Endothelial cell of umbilical vein (primary cell): Measurements from ENCODE around the gene RSL1D1. TPM values are rescaled to one million over a fixed set of nuclear protein-coding genes. Genes with fewer than 3 reads are reported as not detected.

Experiments
- BruUV-seq: library from RNA; stranded (reverse); fragments of 400-500 nt; replicated peaks from 2 replicates; lab custom pipeline; 2021; lab: Mats Ljungman, UMichigan
- CTCF ChIA-PET: fragments of 300-600, 350-600 bp; sonication (Branson Sonifier 250); formaldehyde crosslinking; loops from one replicate; lab custom pipeline; 2021; ENCODE audit warnings: antibody characterized with exemption, inconsistent platforms; lab: Charles Lee
- POLR2A ChIA-PET: fragments of 300-600, 350-600 bp; sonication (Branson Sonifier 250); formaldehyde crosslinking; loops from one replicate; lab custom pipeline; 2021; ENCODE audit warnings: antibody characterized with exemption, inconsistent platforms; lab: Charles Lee
- DNase-seq: peaks from one replicate; pipeline ENCODE4 v3.0.0-alpha.2; 2011; ENCODE audit warnings: low read depth, low spot score
- FAIRE-seq: peaks from 2 replicates; lab custom pipeline; 2011; peaks lifted over from hg19 to GRCh38; lab: Jason Lieb, UNC
- H2AFZ ChIP-seq: 2 replicates; pipeline ENCODE4 v1.6.0; 2012; ENCODE audit warnings: low read depth, low read length, control low read depth, inconsistent platforms
- H3K27ac ChIP-seq: 2 replicates; pipeline ENCODE4 v1.5.1; 2011; ENCODE audit warnings: low read depth, mild to moderate bottlenecking, control low read depth, low read length, moderate library complexity; ENCODE audit not compliant: insufficient read depth
- H3K27me3 ChIP-seq, 2 experiments: 2 replicates each; pipeline versions ENCODE4 v1.6.0 to v1.6.1; 2011; ENCODE audit warnings: low read length in 2 of 2, mixed read lengths in 1 of 2; ENCODE audit not compliant: control insufficient read depth in 2 of 2, insufficient read depth in 2 of 2
- H3K36me3 ChIP-seq, 2 experiments: 2 replicates in 1 of 2; 3 replicates in 1 of 2; pipeline ENCODE4 v1.5.1; 2011; ENCODE audit warnings: low read length in 2 of 2, mild to moderate bottlenecking in 1 of 2, moderate library complexity in 1 of 2; ENCODE audit not compliant: control insufficient read depth in 2 of 2, insufficient read depth in 2 of 2; ENCODE audit errors: extremely low read depth in 1 of 2
- H3K4me1 ChIP-seq: 3 replicates; pipeline ENCODE4 v1.5.1; 2011; ENCODE audit warnings: mild to moderate bottlenecking, low read length; ENCODE audit not compliant: control insufficient read depth, insufficient read depth; ENCODE audit errors: extremely low read depth
- H3K4me2 ChIP-seq: 2 replicates; pipeline ENCODE4 v1.6.1; 2011; ENCODE audit warnings: low read length, control low read depth, mixed read lengths; ENCODE audit not compliant: insufficient read depth
- H3K4me3 ChIP-seq, 3 experiments: fragments of 200-600 bp in 1 of 3; sonication (generic), shearing (Covaris generic) in 1 of 3; replicated peaks in 1 of 3; 2 replicates each; pipeline ENCODE4 v1.5.1; 2011 to 2016; ENCODE audit warnings: control low read depth in 3 of 3, low read length in 3 of 3, mild to moderate bottlenecking in 2 of 3, inconsistent platforms in 1 of 3, low read depth in 1 of 3, moderate library complexity in 1 of 3; ENCODE audit not compliant: insufficient read depth in 1 of 3
- H3K79me2 ChIP-seq: 2 replicates; pipeline ENCODE4 v1.6.0; 2012; ENCODE audit warnings: low read length, inconsistent platforms; ENCODE audit not compliant: control insufficient read depth, insufficient read depth
- H3K9ac ChIP-seq: replicated peaks from 2 replicates; pipeline ENCODE3; 2011; ENCODE audit warnings: low read length, control low read depth; ENCODE audit not compliant: insufficient read depth; ENCODE audit errors: extremely low read depth
- H3K9me1 ChIP-seq: replicated peaks from 3 replicates; pipeline ENCODE4 v1.6.0; 2011; ENCODE audit warnings: mild to moderate bottlenecking, low read length; ENCODE audit not compliant: control insufficient read depth, insufficient read depth; ENCODE audit errors: extremely low read depth
- H3K9me3 ChIP-seq: replicated peaks from 2 replicates; pipeline ENCODE4 v1.5.1; 2012; ENCODE audit warnings: low read length, inconsistent platforms; ENCODE audit not compliant: control insufficient read depth, insufficient read depth
- H4K20me1 ChIP-seq: replicated peaks from 2 replicates; pipeline ENCODE3; 2011; ENCODE audit warnings: mild to moderate bottlenecking, low read length; ENCODE audit not compliant: control insufficient read depth, insufficient read depth; ENCODE audit errors: extremely low read depth
- EZH2 ChIP-seq: IDR thresholded peaks from 2 replicates; pipeline ENCODE4 v1.6.1; 2012; ENCODE audit warnings: borderline replicate concordance, low read depth, mild to moderate bottlenecking, moderate library complexity, low read length, inconsistent platforms; ENCODE audit not compliant: severe bottlenecking
- FOS ChIP-seq: IDR thresholded peaks from 2 replicates; pipeline ENCODE4 v1.6.1; 2011; ENCODE audit warnings: mild to moderate bottlenecking, low read length, moderate library complexity, borderline replicate concordance; ENCODE audit not compliant: insufficient read depth
- GATA2 ChIP-seq: IDR thresholded peaks from 2 replicates; pipeline ENCODE4 v1.7.0; 2011; ENCODE audit warnings: low read depth, mild to moderate bottlenecking, moderate library complexity, mixed read lengths, low read length; ENCODE audit not compliant: insufficient read length, insufficient read depth
- JUN ChIP-seq: IDR thresholded peaks from 2 replicates; pipeline ENCODE4 v1.6.1; 2011; ENCODE audit warnings: borderline replicate concordance, low read depth; ENCODE audit not compliant: insufficient read length, insufficient read depth
- POLR2A ChIP-seq: IDR thresholded peaks from 2 replicates; pipeline ENCODE4 v1.6.1; 2012; ENCODE audit warnings: low read depth, mild to moderate bottlenecking, control low read depth, low read length
- POLR2AphosphoS5 ChIP-seq: IDR thresholded peaks from 2 replicates; pipeline ENCODE4 v1.6.1; 2012; ENCODE audit warnings: low read depth, mild to moderate bottlenecking, control low read depth, low read length, moderate library complexity; ENCODE audit not compliant: insufficient read depth
- dilution Hi-C: fragments of 300-500 bp; cut with MboI; formaldehyde crosslinking; loops from one replicate; pipeline ENCODE4 v1.15.0; 2019; ENCODE audit warnings: low sequenced_read_pairs; ENCODE audit not compliant: extremely low pct_ligation_motif_present
- intact Hi-C: fragments of 100-400 bp; cut with micrococcal nuclease; formaldehyde crosslinking; loops from one replicate; pipeline ENCODE4 v1.10.0; 2022
- polyA plus RNA-seq, 4 experiments: library from polyadenylated mRNA; depleted of rRNA in 3 of 4; stranded (reverse) in 3 of 4; unstranded in 1 of 4; fragments of >200 nt; gene quantifications; 2 replicates each; pipeline versions ENCODE4 v1.2.1 to v1.2.3, GENCODE V29; 2011 to 2012; ENCODE audit warnings: missing spikeins in 1 of 4
- total RNA-seq: library from RNA; stranded (reverse); gene quantifications from 2 replicates; pipeline ENCODE4 v1.2.3, GENCODE V29; 2021
- TF ChIP-seq, protein P1 (sequence below): IDR thresholded peaks from 2 replicates; pipeline ENCODE4 v1.6.1; 2011; ENCODE audit not compliant: insufficient read depth, insufficient read length
- TF ChIP-seq, protein P2 (sequence below), 2 donors: IDR thresholded peaks; 1 replicate in 1 of 2; 2 replicates in 1 of 2; pipeline ENCODE4 v1.5.1; 2011; ENCODE audit warnings: low read length in 2 of 2, mild to moderate bottlenecking in 2 of 2, moderate library complexity in 2 of 2, control low read depth in 1 of 2, inconsistent platforms in 1 of 2, low read depth in 1 of 2; ENCODE audit not compliant: insufficient read depth in 1 of 2; ENCODE audit errors: extremely low read depth in 1 of 2

RSL1D1 gene
- total and polyA plus RNA-seq, 2 donors (not counting 3 experiments of a cell fraction or from before 2014, with no cell fraction given), result 17.0 to 132 TPM

DNA sequence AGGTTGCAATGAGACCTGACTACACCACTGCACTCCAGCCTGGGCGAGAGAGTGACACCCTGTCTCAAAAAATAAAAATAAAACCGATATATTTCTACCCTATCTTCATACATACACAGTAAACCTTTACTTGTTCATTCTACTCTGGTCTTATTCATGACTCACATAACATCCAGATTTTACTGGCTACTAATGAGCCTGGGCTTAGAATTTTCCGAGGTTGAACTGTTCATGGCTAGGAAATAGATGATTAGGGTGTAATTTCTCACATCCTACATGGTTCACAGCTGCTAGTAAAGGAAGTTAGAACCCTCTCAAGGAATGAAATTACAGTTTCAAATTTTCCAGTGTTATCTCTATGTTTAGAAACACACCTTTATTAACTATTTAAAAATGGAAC is 49.7 kb upstream of the RSL1D1 start:
- Histone ChIP-seq H4K20me1 (peaks cover 8% of the 10 kb centered on the region), H3K79me2 (peaks cover 92% of the 10 kb centered on the region), H3K36me3 (peaks cover 0 to 2% of the 10 kb centered on the region in 2 experiments), H3K9me3 (no peaks in the 10 kb centered on the region), H3K9me1 (no peaks in the 10 kb centered on the region), H3K4me1 (peaks cover 17% of the 10 kb centered on the region), H3K27ac (no peak overlapping the region), H3K4me3 (no peak overlapping the region), H2AFZ (no peak overlapping the region), H3K9ac (no peak overlapping the region), H3K27me3 (no peaks in the 10 kb centered on the region), H3K4me2 (no peak overlapping the region)
- BruUV-seq, result no TSS peak
- ChIA-PET POLR2A (no interaction called here), CTCF (interaction anchor here (1.1 to 3.6 kb wide), 2 partner anchors 10 to 167 kb away, joined by 3 to 23 read pairs; no protein-coding TSS in a partner anchor)
- dilution Hi-C loops, result no loop called here
- intact Hi-C loops, result no loop called here
- TF ChIP-seq POLR2A (no peak), FOS (peak; percentile 15), GATA2 (no peak)
- TF ChIP-seq, protein P1, sequence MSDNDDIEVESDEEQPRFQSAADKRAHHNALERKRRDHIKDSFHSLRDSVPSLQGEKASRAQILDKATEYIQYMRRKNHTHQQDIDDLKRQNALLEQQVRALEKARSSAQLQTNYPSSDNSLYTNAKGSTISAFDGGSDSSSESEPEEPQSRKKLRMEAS, result no peak
- peak; percentile 48 for FAIRE-seq
- peak; percentile 20 for DNase-seq

DNA sequence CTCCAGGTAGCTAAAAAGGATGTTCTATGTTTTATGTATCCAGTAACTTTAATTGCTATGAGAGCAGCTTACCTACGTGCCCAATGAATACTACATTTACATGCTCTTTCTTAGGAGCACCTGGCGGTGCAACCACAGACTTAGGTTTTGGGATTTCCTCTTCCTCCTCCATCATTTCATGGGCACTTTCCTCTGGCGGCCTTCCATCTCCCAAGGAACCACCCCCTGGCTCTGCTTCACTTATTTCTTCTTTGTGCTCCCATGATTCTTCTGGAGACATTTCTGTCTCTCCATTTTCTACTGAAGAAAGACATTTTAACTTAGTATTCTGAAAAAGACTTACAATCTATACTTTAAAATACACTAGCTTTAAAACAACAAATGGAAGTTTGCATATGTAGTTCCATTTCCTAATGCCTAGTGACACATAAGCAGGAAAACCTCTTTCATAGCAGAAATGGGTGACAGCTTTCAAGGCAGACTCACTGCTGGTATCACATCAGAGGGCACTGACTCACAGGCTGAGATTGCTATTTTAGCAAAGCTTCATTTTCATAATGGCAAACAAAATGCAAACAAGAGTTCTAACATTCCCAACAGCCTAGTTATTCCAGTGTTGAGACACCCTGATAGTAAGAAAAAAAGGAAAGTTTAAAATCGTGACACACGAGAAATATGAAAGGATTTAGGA is 45.3 kb upstream of the RSL1D1 start:
- Histone ChIP-seq H3K4me1 (peaks cover 19% of the 10 kb centered on the region), H2AFZ (no peak overlapping the region), H3K27ac (peak overlapping the region; percentile 50), H3K9ac (no peak overlapping the region), H3K9me3 (no peaks in the 10 kb centered on the region), H3K9me1 (no peaks in the 10 kb centered on the region), H3K4me3 (no peak overlapping the region), H3K4me2 (peak overlapping the region; percentile 53), H3K36me3 (peaks cover 4 to 6% of the 10 kb centered on the region in 2 experiments), H3K79me2 (peaks cover 75% of the 10 kb centered on the region), H4K20me1 (peaks cover 7% of the 10 kb centered on the region), H3K27me3 (no peaks in the 10 kb centered on the region)
- ChIA-PET CTCF (interaction anchor here (0.5 to 2.7 kb wide), 3 partner anchors 15 to 171 kb away, joined by 3 to 34 read pairs (median 3); no protein-coding TSS in a partner anchor), POLR2A (no interaction called here)
- TF ChIP-seq JUN (peak; percentile 17), FOS (peak; percentile 80), POLR2AphosphoS5 (no peak), EZH2 (no peak)
- TF ChIP-seq, protein P2, sequence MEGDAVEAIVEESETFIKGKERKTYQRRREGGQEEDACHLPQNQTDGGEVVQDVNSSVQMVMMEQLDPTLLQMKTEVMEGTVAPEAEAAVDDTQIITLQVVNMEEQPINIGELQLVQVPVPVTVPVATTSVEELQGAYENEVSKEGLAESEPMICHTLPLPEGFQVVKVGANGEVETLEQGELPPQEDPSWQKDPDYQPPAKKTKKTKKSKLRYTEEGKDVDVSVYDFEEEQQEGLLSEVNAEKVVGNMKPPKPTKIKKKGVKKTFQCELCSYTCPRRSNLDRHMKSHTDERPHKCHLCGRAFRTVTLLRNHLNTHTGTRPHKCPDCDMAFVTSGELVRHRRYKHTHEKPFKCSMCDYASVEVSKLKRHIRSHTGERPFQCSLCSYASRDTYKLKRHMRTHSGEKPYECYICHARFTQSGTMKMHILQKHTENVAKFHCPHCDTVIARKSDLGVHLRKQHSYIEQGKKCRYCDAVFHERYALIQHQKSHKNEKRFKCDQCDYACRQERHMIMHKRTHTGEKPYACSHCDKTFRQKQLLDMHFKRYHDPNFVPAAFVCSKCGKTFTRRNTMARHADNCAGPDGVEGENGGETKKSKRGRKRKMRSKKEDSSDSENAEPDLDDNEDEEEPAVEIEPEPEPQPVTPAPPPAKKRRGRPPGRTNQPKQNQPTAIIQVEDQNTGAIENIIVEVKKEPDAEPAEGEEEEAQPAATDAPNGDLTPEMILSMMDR (IDR thresholded peaks at IDR 0.05; ENCODE audit: extremely low read depth in 1 of 2, insufficient read depth in 1 of 2, low read depth in 1 of 2, low read length in 2 of 2), result no peak
- peak; percentile 76 for FAIRE-seq
- BruUV-seq, result no TSS peak
- dilution Hi-C loops (no loop called here), intact Hi-C loops (loop anchor here (5.0 kb wide), 1 partner anchor 171 kb away; no protein-coding TSS in a partner anchor)
- peak; percentile 70 for DNase-seq
